Breast epithelium (tissue), 3 donors: Measurements from ENCODE around the gene AP2S1.

ENCODE experiments used
- CTCF ChIP-seq, 3 donors: fragments of 450-650 bp; IDR thresholded peaks; one replicate each; pipeline ENCODE4 v1.5.1; 2016 to 2017; ENCODE audit warnings: antibody characterized with exemption in 3 of 3, mild to moderate bottlenecking in 3 of 3, moderate library complexity in 3 of 3
- POLR2A ChIP-seq: fragments of 450-650 bp; IDR thresholded peaks from one replicate; pipeline ENCODE4 v1.6.1; 2016; ENCODE audit warnings: antibody characterized with exemption, mild to moderate bottlenecking, moderate library complexity
- POLR2AphosphoS5 ChIP-seq, 3 donors: sonication (generic); formaldehyde crosslinking; IDR thresholded peaks; one replicate each; pipeline ENCODE4 v1.6.1; 2017; ENCODE audit warnings: antibody characterized with exemption in 3 of 3

DNA sequence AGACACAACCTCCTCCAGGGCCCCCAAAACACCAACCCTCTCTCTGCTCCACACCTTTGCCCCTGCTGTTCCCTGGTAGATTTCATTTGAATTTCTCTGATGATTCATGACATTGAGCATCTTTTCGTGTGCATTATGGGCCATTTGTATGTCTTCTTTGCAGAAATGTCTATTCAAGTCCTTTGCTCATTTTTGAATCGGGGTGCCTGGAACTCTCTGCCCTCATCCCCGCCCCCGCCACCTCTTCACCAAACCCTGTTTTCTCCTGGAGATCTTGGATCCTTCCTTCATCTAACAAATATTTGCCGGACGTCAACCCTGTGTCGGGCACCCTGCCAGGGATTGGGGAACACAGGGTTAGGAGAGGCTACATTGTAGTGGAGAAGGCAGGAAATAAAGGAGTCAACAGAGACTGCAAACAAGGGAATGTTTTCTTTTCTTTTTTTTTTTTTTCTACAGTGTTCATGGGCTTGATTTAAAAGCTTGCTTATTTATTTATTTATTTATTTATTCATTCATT lies 36.7 kb downstream of the AP2S1 start:
- no peak for TF ChIP-seq CTCF (IDR thresholded peaks at IDR 0.05)
- no peak for TF ChIP-seq POLR2A
- TF ChIP-seq POLR2AphosphoS5 (IDR thresholded peaks at IDR 0.05) = no peak
